G401.6 (cell line): ENCODE data around the gene KLHL42.
A peak's percentile ranks its signal among the peaks of the same experiment; 100 is the strongest.
"Not testable (repeated sequence)": the region's sequence is repeated elsewhere in the genome, so short reads cannot be mapped to it uniquely, and the experiment has no call there.

Experiments used
- FAIRE-seq: peaks from 2 replicates; lab custom pipeline; 2012; peaks lifted over from hg19 to GRCh38; lab: Jason Lieb, UNC

Gene KLHL42, protein sequence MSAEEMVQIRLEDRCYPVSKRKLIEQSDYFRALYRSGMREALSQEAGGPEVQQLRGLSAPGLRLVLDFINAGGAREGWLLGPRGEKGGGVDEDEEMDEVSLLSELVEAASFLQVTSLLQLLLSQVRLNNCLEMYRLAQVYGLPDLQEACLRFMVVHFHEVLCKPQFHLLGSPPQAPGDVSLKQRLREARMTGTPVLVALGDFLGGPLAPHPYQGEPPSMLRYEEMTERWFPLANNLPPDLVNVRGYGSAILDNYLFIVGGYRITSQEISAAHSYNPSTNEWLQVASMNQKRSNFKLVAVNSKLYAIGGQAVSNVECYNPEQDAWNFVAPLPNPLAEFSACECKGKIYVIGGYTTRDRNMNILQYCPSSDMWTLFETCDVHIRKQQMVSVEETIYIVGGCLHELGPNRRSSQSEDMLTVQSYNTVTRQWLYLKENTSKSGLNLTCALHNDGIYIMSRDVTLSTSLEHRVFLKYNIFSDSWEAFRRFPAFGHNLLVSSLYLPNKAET

DNA sequence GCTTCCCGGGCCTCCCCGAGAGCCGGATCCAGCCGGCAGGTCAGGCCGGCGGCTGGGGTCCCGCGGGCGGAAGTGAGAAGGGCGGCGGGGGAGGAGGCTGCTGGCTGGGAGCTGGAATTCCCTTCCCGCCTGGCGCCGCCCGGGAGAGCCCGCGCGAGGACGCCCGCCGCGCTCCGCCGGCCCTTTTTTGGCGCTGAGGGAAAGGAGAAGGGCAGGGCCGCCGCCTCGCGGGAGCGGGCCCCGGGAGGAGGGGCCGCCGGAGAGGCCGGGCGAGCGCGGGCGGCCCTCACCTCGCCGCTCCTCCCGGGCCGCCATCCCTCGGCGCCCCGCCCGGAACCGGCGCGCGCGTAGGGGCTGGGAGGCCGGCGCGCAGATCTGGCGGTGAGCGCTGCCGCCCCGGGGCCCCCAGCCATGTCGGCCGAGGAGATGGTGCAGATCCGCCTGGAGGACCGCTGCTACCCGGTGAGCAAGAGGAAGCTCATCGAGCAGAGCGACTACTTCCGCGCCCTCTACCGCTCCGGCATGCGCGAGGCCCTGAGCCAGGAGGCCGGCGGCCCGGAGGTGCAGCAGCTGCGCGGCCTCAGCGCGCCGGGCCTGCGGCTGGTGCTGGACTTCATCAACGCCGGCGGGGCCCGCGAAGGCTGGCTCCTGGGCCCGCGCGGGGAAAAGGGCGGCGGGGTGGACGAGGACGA, at the start of gene KLHL42, which contains the start of gene MANSC4:
Gene KLHL42, plus strand, starts transcription at position 314 of the 692 bp plus-strand sequence. Its CDS starts 98 bp downstream, at position 412.
Gene MANSC4, minus strand, starts transcription at position 317 of the 692 bp plus-strand sequence. CDS start 8,960 bp downstream, outside the sequence.
- FAIRE-seq = no peak

DNA sequence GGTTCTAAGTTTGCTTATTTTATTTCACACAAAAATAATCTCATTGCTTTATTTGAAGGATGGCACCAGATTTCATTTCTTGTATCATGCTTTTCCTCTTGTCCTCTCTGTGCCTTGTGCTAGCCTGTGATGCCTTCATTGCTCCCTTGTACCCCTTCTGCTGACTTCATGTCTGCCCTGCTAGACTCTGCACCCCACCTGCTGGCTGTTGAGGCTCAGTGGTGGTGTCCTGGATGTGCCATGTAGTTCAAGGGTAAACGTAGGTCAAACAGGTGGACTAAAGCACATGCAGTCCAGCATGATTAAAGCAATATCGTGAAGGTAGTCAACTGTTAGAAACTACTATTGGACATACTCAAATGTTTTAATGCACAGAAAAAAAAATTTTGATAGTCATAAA, 47.8 kb upstream of the KLHL42 start:
- FAIRE-seq = no peak

DNA sequence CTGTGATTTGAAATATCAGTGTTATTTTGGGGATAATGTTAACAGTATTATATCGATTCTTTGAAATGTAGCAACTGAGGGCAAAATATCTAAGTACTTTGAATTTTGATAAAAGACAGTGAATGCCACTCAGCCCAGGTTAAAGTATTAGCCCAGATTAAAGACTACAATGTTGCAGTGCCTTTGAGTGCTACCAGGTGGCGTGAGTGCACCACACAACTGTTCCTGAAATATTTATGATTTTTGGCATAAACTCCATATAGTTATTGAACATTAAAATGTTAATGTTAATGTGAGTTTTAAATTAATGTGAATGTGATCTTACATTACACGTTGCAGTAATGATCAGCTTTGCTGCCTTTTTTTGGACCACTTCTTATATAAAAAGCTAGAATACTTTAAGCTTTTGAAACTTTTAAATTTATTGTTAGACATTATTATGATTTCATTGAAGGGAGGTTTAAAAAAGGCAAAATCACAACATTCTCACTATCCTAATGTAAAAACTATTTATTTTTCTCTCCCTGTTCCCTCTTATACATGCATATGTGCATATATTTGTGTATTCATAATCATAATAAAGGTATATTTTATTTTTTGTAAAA, 46.9 kb upstream of the KLHL42 start:
- peak; percentile 90 for FAIRE-seq

DNA sequence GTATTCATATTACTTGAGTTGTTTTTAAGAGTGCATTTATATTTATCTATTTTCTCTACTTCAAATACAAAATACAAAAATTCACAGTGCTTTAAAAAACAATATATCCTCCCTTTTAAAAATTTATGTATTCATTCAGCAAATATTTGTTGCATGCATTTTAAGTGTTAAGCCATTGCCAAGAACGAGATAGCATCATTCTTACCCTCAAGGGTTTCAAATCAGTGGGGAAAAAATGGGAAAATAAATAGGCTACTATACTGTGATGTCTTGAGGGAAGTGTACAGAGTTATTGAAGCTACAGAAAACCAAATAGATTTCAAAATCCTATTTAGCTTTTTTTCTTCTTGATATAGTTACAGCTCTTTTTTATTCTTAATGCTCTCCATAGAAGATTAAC, 46.2 kb upstream of the KLHL42 start:
- peak; percentile 60 for FAIRE-seq

DNA sequence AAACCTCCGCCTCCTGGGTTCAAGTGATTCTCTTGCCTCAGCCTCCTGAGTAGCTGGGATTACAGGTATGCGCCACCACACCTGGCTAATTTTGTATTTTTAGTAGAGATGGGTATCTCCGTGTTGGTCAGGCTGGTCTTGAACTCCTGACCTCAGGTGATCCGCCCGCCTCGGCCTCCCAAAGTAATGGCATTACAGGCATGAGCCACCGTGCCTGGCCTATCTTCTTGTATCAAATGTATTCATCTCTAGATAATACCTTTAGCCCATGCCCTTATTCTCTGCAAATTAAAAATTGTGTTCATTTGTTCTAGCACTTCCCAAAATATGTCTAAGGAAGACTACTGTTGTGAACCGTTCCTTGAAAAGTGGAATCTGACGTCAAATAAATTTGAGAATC, 45.7 kb upstream of the KLHL42 start:
- not testable (repeated sequence) for FAIRE-seq

DNA sequence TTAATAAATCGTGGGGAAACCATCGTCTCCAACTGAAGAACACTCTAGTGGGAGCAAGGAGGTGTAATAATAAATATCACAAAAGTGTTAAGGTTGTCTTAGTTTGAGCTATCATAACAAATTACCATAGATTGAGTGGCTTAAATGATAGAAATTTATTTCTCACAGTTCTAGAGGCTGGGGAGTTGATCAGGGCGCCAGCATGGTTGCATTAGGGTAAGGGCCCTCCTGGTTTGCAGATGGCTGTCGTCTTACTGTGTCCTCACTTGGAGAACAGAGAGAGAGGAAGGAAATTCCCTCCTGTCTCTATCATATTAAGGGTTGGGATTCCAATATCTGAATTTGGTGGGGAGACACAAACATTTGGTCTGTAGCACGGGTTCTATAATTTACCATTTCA, 36.4 kb upstream of the KLHL42 start:
- no peak for FAIRE-seq

DNA sequence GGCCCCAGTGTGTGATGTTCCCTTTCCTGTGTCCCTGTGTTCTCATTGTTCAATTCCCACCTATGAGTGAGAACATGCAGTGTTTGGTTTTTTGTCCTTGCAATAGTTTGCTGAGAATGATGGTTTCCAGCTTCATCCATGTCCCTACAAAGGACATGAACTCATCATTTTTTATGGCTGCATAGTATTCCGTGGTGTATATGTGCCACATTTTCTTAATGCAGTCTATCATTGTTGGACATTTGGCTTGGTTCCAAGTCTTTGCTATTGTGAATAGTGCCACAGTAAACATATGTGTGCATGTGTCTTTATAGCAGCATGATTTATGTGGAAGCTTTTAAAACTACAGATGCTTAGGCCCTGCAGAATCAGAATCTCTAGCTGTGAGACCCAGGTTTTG, 34.3 kb upstream of the KLHL42 start:
- FAIRE-seq = not testable (repeated sequence)

DNA sequence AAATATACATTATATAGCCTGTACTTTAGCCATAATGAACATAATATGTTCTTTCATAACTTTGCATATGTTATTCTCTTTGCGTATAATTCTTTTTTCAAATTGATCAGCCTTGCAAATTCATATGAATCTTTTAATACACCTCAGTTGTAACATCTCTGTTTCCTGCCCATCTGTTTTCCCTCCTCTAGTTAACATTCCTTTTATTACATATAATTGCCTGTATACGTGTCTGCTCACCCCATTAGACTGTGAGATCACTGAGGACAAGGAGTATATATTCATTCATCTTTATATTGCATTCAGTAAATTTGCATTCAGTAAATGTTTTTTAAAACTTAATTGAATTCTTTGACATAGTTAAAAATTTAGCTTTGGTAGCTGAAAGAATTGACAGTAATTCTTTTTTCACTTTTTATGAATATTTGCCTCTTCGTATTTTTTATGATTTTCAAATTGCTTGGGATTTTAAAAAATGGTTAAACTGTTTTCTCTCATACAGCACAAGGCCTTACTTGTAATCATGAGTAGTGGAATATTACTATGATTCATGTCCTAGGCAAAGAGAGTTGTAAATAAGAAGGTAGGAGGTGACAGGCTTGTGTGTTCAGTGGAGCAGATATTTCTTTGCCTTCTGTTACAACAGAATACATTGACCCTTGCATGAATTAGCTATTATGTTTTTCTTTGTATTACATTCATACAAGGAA, 32.8 kb upstream of the KLHL42 start:
- FAIRE-seq = peak; percentile 61

DNA sequence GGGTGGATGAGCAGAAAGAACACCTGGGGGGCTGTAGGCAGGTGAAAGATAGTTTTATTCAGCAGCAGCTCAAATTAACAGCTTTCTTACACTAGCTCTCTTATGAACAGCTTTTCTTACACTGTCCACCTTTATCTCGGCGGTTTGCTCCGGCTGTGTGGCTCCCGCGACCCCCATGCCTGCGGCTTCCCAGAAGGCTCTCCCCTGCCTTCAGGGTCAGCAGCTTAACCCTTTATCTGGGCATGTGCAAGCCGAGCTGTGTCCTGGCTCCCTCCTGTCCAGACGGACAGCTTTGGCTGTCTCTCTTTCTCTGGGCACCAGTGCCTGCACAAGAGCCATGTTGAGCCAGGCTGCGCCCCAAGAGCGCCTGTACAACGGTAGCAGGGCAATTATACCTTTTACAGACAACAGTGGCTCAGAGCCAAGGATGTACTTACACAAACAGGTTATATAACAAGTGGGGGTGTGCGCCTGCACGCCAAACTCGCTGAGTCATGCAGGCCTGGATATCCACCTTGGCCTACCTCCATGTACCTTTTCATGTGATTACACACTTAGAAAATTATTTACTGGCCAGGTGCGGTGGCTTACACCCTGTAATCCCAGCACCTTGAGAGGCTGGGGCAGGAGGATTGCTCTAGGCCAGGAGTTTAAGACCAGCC, 28.5 kb upstream of the KLHL42 start:
- FAIRE-seq = no peak

DNA sequence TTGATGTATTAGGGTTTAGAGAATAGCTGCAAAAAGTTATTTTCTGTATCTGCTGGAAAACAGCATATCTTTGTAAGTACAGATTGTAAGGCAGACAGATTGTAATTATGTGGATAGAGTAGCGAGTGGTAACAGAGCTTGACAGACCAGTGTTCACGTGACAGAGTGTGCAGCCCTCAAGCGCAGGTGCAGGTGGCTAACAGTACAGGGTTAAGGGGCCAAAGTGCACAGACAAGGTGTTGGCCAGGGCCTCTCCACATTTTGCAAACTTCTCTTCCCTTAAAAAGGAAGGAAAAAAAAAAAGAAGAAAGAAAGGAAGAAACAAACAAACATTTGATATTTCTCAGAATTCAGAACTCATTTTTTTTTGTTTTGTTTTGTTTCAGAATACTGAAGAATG, 25.2 kb upstream of the KLHL42 start:
- FAIRE-seq = no peak

DNA sequence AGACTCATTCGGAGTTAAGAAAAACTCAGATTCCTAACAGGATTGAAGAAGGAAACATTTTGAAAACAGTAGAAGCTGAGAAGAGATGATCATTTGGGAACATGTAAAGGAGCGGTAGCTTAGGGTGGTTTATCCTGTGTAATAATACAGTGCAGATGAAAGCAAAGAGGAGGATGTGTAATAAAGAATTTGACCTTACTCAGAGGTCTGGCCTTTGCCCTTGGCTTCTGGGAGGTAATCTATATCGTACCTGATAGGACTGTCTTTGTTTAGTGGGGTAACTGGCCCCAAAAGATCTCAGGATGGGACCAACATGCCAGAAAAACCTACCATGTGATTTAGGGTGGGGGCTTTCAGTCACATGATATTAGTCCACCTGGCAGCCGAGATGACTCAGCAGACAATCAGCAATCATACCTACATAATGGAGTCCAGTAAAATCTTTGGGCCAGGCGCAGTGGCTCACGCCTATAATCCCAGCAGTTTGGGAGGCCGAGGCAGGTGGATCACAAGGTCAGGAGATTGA, 23.3 kb upstream of the KLHL42 start:
- no peak for FAIRE-seq

DNA sequence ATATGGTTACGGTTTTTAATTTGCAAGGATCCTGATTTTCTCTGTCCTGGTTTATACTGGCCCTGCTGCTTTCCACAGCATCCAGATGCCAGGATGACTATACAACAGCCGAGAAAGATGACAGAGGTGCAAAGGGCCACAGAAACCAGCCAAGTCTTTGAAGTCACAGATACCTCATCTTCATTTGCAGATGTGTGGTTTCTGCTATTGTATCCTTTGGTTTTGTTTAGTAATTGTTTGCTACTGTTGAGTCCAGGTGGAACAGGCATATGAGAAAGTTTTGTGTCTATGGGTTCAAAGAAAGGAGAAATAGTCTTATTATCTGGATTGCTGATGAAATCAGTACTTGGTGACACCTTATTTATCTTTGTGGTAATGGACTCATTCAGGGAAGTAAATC, 17.3 kb upstream of the KLHL42 start:
- FAIRE-seq = no peak

DNA sequence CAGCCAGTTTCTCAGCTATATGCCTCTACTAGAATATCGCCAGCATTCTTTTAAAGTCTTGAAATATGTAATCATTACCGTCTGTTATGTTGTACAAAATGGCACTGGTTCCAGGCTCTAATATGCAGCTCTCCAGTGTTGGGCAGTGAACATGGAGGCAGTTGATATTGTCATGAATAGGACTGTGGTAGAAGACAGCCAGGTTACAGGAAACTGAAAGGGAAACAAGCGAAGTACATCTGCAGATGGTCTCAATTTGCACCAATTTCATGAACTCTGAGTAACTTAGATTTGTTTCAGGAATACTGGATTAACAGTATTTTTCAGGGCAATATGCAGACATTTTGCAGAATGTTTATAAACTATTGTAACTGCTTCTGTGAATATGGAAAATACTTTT, 13.4 kb upstream of the KLHL42 start:
- no peak for FAIRE-seq

DNA sequence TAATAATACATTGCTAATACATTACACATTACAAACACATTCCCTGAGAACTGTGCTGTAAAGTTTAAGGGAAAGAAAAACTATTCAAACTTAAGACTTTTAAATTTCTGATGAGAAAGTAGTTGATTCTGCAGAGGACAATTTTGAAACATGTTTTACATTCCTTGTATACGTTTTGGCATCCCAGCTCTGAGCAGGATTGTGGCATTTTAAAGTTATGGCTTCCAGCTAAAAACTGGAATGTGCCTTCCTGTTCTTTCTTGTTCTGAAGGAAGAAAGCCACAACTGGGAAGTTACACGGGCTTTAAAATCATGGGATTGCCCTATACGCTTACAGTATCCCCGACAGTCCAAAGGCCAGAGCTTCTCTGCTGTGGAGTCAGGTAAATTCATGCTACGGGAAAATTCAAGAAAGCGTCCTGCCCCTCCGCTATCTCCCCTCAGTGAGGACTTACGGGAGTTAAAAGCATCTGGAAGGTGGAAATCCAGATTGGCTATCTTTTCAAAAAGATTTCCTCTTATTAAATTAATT, 10.8 kb upstream of the KLHL42 start:
- FAIRE-seq = no peak

DNA sequence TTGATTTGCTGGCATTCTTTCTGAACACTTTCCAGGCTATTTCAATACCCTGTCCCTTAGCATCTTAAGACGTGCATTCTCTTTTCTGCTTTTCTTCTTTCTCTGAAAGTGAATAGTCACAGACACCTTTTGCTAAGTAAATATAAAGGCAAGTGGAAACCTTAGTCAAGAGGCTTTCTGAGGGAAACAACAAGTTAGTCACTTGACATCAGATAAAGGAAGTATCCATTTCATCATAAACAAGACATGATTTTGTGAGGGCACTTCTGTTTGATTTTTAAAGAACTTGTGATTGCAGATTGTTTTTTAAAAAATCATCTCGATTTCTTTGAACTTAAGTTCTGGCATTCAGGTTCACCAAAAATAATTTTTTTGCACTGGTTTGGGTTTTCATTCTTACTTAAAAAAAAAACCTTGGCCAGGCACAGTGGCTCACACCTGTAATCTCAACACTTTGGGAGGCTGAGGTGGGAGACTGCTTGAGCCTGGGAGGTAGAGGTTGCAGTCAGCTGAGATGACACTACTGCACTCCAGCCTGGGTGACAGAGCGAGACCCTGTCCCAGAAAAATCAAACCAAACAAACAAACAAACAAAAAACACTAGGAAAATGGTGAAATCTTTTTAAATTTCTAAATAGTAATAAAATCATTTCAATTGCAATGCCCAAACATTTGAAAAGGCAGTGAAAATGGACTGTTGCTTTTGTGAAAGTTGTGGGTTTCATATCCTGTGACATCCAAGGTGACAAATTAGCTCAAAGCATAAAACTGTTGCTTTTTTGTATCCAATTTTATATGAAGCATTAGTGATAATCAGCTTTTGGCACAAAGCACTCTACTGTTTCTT, 8.3 kb upstream of the KLHL42 start:
- no peak for FAIRE-seq

DNA sequence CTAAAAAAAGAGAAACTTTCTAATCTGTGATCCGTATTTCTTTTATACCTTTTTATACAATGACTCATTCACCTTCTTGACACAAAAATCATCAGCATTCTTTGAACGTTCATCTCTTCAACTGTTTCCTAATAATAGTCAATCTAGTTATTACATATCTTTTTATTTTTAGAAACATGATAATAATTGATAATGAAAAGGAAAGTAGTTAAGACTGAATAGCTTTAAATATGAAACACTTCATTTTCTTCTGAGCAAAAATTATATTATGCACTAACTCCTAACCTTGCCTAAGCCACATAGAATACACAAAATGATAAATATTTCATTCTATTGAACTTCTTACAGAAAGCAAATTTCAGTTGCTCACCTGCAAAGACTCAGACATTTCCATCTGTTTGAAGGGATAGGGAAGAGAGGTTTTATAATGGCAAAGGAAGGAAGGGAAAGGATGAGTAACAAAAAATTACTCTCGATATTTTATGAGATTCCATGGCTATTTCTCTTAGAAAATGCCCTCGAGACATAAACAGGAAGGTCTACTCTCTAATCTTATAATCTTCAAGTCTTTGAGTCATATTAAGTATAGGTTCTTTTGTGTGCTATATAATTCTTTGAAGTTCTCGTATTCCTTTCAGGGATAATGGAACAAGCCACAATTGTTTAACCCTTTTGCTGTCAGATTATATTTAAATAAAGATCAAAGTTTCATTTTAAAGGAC, 7.5 kb upstream of the KLHL42 start:
- FAIRE-seq = no peak

DNA sequence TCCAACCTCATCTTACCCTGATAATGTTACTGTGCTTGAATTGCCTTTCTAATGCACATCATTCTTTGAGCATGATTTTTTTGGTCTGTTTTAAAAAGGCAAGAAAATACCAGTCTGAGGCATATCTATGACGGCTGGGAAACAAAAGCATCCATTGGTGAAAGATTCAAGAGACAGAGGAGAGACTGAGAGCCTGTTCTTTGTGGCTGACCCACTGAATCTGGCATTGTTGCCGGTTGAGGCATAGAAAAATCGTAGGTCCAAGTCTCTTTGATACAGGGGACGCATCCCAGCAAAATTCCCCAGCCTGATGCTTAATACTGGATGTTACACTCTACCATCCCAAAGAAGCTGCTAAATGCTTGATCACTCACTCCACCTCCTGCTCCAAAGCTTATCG, 2.9 kb upstream of the KLHL42 start:
- no peak for FAIRE-seq

DNA sequence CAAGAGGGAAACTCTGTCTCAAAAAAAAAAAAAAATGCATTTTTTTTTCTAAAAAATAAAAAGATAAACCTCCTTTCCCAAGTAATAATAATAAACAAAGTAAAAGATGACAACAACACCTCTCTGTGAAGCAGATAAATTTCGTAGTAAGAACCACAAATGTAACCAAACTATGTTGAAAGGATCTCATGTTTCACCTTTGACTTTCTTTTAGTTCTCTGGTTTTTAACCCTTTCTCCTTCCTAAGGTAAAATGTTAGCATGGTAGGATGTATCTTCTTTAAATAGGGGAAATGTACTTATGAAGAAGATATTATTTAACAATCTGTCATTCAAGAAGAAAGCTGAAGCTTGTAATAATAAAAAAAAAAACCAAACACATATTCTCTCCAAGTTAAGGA, 1.8 kb upstream of the KLHL42 start:
- FAIRE-seq = no peak

DNA sequence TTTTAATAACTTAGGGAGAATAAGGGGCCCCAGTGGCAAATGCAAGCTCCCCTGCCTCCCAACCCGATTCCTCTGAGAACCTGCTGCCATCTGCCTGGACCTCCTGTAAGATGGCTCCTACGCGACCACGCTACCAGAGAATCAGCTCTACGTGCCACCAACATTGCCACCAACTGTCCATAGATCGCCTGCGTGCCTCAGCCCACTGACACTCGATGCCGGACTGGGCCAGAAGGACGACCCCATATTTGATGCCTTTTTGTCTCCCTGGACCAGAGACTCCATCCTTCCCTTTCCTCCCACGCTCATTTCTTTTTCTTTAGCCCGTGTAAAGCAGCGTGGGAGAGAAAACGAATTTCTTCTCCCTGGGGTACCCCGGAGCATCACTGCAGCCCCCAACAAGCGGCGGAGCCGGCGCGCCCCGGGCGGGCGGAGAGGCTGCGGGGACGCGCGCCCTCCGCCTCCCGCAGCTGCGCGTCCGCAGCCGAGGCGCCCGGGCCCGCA, 565 bp upstream of the KLHL42 start:
- no peak for FAIRE-seq
